LNCaP clone FGC (cell line): Measurements from ENCODE around the gene WBP2.

Source experiments
- DNase-seq: peaks from one replicate; pipeline ENCODE4 v3.0.0-alpha.2; 2011; ENCODE audit warnings: low read depth
- H3K4me3 ChIP-seq: 2 replicates; pipeline ENCODE4 v1.5.1; 2011; ENCODE audit warnings: mild to moderate bottlenecking, low read depth, low read length, control low read depth
- CTCF ChIP-seq: IDR thresholded peaks from 2 replicates; pipeline ENCODE4 v1.5.1; 2012; ENCODE audit warnings: mild to moderate bottlenecking; ENCODE audit not compliant: control insufficient read depth, insufficient read depth; ENCODE audit errors: extremely low read depth

The WBP2 gene

GRCh38 chr17:75898791-75899190 lies 43.7 kb upstream of the WBP2 start:
- DNase-seq = no peak
- TF ChIP-seq CTCF = no peak
- H3K4me3 ChIP-seq = no peak overlapping the region

GRCh38 chr17:75898065-75898464 lies 42.9 kb upstream of the WBP2 start:
- no peak for DNase-seq
- no peak for TF ChIP-seq CTCF
- no peak overlapping the region for H3K4me3 ChIP-seq

- peak overlapping the region; percentile 68 for H3K4me3 ChIP-seq
- DNase-seq = no peak
- TF ChIP-seq CTCF = no peak
Observed at GRCh38 chr17:75897160-75898019, 42.3 kb upstream of the WBP2 start.

- peak within 1 kb of the TSS; percentile 68 for H3K4me3 ChIP-seq
- no peak for DNase-seq
- TF ChIP-seq CTCF = peak; percentile 62
Observed at GRCh38 chr17:75896415-75897159, 41.5 kb upstream of the WBP2 start, which contains the start of gene TRIM65. Gene TRIM65 (minus strand): TSS chr17:75896951. CDS start chr17:75896937, 14 bp downstream.

GRCh38 chr17:75895370-75896155 lies 40.4 kb upstream of the WBP2 start:
- H3K4me3 ChIP-seq = peak overlapping the region; percentile 68
- DNase-seq = no peak
- TF ChIP-seq CTCF = no peak

- H3K4me3 ChIP-seq = no peak overlapping the region
- DNase-seq = no peak
- no peak for TF ChIP-seq CTCF
Observed at GRCh38 chr17:75894049-75894733, 39.1 kb upstream of the WBP2 start.
